DLD1 (cell line): ENCODE measurements around the gene ARPC1B.
"Not testable (repeated sequence)": the region's sequence is repeated elsewhere in the genome, so short reads cannot be mapped to it uniquely, and the experiment has no call there.

Source experiments
- in situ Hi-C: cut with HindIII; loops from 2 replicates; pipeline ENCODE4 v1.10.0; 2017; ENCODE audit warnings: low sequenced_read_pairs

The ARPC1B gene

GRCh38 chr7:99366646-99367045, 7.9 kb upstream of the ARPC1B start:
- in situ Hi-C loops = no loop called here

DNA sequence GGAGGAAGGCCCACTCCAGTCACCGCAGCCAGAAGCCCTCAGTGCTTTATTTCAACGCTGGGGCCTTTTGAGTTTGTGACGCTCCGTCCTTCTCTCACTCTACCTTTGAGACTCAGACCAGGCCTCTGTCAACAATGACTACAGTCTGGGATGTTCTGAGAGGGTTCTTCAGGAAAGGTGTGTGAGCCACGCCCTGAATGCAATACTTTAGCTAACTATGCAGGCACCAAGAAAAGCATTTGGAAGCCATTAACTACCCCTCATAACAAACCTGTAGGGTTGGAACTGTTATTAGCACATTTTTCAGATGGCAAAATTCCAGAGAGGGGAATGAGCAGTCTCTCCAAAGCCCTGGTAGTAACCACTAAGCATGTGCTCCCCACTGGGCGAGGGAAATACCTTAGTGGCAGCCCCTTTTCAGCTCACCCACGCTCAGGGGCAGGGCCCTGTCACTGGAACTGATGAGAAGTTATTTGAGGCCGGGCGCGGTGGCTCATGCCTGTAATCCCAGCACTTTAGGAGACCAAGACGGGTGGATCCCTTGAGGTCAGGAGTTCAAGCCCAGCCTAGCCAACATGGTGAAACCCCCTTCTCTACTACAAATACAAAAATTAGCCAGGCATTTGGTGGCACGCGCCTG, 5.7 kb upstream of the ARPC1B start:
- in situ Hi-C loops = no loop called here

DNA sequence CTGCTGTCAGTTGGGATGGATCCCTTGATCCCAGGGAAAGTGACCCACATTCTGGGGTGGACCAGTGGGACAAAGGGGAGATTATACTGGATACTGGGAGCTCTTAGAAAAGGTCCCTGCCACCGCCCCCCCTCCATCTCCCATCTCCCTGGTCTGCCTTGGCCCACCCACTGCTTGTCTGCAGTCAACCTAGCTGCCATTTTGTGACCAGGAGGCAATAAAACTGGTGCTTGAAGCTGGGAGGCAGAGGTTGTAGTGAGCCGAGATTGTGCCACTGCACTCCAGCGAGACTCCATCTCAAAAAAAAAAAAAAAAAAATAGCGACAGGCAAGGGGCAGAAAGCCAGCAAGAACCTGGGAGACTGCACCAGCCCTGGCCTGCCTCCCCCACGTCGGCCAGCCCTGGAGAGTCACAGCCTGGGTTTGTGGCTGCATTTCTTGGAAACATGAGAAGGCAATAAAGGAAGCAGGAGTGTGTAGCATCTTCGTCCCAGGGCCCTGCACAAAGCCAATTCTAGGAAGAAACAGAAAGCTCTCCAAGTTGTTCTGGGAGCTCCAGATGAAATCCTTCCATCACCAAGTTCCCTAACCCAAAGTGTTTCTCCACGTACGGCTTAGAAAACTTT, 4.7 kb upstream of the ARPC1B start:
- in situ Hi-C loops = no loop called here

DNA sequence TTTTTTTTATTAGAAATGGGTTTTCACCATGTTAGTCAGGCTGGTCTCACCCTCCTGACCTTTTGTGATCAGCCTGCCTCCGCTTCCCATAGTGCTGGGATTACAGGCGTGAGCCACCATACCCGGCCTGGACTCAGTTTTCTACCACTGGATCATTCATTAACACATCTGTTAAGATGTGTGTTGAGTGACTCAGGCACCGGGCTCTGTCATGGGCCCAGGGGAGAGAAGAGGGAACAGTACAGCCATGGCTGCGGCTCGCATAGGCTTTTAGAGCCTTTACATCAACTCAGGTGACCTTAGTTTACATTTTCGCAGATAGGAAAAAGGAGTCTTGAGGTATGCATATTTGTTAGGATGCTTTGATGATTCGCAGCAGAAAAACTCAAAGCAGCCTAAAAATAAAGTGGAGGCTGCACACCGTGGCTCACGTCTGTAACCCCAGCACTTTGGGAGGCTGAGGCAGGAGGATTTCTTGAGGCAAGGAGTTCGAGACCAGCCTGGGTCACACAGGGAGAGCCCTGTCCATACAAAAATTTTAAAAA, 3.1 kb upstream of the ARPC1B start:
- in situ Hi-C loops = no loop called here

GRCh38 chr7:99372275-99373090, 2.0 kb upstream of the ARPC1B start:
- in situ Hi-C loops = no loop called here

DNA sequence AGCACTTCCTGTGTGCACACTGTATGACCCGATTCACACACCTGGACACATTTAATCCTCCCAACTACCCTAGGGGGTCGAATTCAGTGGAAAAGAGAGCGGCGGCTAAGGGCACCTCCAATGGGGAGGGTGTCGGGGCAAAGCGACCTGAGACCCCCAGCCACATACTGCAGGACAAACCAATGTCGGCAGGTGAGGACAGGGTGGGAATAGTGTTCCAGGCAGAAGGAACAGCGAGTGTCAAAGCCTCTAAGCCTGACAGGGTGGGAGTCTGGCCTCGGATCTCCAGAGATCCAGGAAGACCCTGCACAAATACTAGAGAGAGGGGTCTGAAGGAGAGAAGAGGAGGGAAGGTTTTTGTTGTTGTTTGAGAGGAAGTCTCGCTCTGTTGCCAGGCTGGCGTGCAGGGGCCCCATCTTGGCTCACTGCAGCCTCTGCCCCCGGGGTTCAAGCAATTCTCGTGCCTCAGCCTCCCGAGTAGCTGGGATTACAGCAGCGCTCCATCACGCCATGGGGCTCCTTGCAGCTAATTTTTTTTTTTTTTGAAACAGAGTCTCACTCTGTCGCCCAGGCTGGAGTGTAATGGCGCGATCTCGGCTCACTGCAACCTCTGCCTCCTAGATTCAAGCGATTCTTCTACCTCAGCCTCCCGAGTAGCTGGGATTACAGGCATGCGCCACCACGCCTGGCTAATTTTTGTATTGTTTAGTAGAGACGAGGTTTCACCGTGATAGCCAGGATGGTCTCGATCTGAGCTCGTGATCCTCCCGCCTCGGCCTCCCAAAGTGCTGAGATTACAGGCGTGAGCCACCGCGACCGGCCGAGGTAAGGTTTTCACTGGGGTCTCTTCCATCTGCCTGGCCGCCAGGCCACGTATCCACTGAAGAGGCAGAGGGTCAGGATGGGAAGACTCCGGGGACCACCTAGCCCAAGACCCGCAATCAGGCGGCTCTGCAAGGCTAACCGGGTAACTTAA, 1.2 kb upstream of the ARPC1B start:
- in situ Hi-C loops = no loop called here

DNA sequence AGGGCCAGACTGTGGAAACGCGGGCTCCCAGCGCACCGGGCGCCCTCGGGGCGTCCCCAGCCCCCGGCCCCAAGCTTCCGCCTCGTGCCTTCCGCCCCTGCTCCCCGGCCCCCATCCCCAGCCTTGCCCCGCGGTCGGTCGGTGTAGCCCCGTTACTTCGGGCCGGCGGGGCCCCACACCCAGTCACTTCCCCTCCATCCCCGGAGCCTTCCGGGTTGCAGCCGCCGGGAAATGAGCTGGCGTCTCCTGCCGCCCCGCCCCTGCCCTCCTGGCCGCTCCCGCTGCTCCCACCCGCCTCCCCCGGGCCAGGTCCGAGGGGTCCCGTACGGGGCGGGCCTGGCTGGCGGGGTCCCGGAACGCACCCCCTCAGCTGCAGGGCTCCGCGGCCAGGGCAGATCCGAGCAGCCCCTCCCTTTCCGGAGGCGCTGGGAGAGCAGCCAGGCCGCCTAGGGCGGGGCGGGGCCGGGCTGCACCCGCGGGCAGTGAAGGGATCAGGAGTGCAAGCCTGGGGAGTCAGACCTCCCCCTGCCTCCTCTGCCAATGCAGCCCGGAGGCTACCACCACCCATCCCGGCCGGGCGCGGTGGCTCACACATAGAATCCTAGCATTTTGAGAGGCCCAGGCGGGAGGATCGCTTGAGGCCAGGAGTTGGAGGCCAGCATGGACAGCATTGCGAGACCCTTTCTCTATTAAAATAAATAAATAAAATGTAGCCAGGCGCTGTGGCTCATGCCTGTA, 709 bp downstream of the ARPC1B start:
- in situ Hi-C loops = no loop called here

GRCh38 chr7:99379043-99379577, 4.6 kb downstream of the ARPC1B start:
- in situ Hi-C loops = no loop called here

DNA sequence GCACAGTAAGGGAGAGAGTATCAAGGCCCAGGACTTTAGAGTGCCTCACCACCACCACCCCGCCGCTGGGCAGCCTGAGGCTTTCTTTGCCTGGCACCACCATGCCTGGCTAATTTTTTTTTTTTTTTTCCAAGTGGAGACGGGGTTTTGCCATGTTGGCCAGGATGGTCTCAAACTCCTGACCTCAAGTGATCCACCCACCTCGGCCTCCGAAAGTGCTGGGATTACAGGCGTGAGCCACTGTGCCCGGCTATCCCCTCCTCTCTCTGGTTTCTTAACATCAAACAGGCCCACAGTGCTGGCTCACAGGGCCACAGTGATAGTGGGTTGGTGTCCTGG, 5.1 kb downstream of the ARPC1B start:
- in situ Hi-C loops = not testable (repeated sequence)

- in situ Hi-C loops = no loop called here
Measured at GRCh38 chr7:99380032-99380822, 5.7 kb downstream of the ARPC1B start.

DNA sequence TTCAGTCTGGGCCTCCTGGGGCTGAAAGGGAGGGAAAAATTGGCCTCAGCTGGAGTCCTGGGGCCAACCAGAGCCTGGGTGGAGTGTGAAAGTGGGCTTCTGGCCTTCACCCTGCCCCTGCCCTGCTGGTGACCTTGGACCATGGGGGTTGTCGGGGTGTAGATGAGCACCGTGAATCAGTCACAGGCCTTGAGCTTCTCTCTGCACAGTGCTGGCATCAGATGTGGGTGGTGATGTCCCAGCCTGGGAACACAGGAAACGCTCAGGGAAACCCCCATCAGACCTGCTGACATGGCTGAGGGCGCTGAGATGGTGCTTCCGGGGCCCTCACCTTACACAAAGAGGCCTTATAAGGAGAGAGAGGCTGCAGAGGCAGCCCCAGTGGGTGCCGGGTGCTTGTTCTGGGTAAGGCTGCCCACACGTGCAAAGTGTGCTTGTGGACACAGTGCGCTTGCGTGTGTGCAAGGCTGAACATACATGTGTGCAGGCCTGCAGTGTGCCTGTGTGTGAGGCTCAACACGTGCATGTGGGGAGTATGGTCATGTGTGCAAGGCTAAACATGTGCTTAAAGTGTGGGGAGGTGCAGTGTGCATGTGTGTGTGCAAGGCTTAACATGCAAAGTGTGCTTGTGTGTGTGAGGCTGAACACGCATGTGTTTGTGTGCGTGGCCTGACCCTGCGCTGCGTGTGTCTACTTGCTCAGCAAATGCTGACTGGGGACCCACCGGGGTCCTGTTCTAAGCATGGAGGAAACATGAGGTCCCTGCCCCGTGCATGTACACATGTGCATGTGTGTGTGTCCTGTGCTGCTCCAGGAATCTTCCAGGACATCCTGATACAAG, 6.5 kb downstream of the ARPC1B start:
- in situ Hi-C loops = no loop called here

DNA sequence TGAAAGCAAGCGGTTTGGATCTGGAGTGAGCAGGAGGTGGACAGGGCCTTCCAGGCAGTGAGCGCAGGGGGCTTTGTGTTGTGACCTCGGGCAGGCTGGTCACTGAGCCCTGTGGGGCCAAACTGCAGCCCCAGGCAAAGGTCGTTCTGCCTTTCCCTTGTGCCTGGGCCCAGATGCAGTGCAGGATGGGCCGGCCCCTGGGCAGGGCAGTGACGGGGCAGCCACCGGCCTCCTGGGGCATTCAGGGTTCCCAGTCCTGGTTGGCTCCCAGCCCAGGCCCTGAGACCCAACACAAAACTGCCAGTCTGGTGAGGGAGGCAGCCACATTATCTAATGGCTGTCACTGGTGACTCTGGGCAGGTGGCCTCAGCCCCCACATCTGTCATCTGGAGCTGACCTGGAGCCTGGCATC, 7.1 kb downstream of the ARPC1B start:
- in situ Hi-C loops = no loop called here

DNA sequence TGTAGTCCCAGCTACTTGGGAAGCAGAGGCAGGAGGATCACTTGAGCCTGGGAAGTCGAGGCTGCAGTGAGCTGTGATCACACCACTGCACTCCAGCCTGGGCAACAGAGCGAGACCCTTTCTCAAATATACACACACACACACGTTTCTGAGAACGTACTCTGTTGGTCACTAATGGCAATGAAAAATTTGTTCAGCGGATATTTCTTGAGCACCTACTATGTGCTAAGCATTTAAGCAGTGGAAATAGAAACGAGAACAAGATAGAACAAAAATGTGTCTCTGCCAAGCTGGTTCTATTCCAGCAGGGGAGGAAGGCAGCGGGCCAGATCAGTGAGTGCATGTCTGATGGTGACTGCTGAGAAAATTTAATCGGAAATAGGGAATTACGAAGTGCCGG, 8.7 kb downstream of the ARPC1B start:
- in situ Hi-C loops = no loop called here

GRCh38 chr7:99383791-99384370, 9.4 kb downstream of the ARPC1B start:
- in situ Hi-C loops = no loop called here

GRCh38 chr7:99384523-99384922, 10.0 kb downstream of the ARPC1B start:
- in situ Hi-C loops = no loop called here

DNA sequence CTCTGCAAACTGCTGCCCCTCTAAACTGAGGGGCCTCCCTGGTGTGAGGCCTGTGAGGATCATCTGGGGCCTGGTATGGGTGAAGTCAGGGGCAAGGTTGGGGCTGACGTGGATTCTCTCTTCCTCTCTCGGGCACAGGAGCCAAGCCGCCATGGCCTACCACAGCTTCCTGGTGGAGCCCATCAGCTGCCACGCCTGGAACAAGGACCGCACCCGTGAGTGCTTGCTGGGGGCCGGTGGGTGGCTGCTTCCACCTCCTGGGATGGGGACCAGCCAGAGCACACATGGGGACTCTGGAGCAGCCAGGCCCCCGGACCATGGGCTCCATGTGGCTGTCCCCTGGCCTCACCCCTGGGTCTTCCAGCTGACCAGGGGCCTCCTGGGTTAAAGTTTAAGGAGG, 11.0 kb downstream of the ARPC1B start:
- in situ Hi-C loops = no loop called here

GRCh38 chr7:99386584-99387238, 12.2 kb downstream of the ARPC1B start:
- in situ Hi-C loops = no loop called here
